ENCODE data around the gene PSKH1.
"Not testable (repeated sequence)": the region's sequence is repeated elsewhere in the genome, so short reads cannot be mapped to it uniquely, and the experiment has no call there.

The PSKH1 gene

DNA sequence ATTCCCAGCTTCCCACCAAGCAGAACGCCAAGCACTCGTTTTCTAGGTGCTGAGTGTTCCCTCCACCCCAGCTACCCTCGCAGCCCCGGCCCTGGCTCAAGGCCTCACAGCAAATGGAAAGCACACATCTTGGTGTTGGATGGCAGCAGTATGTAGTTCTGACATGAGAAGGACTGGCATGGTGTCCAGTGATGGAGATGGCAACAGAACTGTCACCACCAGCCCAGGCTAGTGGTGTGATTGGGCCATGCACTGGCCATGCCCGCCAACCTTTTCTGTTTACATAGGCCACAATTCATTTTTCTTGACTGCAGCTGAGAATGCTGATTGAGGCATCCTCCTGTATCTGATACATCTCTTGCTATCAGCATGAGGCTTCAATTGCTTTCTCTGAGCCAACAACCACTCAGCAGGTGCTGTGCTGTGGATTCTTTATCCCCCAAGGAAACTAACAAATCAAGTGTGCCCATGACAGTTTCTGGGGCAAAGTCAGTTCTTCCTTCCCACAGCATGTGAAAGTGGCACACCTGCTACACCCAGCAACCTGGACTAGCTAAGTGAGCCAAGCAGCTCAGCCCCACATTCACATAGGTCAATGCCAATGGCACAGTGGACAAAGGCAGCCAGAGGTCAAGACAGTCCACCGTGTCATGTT, 71.5 kb downstream of the PSKH1 start:
- no peak for DNase-seq

DNA sequence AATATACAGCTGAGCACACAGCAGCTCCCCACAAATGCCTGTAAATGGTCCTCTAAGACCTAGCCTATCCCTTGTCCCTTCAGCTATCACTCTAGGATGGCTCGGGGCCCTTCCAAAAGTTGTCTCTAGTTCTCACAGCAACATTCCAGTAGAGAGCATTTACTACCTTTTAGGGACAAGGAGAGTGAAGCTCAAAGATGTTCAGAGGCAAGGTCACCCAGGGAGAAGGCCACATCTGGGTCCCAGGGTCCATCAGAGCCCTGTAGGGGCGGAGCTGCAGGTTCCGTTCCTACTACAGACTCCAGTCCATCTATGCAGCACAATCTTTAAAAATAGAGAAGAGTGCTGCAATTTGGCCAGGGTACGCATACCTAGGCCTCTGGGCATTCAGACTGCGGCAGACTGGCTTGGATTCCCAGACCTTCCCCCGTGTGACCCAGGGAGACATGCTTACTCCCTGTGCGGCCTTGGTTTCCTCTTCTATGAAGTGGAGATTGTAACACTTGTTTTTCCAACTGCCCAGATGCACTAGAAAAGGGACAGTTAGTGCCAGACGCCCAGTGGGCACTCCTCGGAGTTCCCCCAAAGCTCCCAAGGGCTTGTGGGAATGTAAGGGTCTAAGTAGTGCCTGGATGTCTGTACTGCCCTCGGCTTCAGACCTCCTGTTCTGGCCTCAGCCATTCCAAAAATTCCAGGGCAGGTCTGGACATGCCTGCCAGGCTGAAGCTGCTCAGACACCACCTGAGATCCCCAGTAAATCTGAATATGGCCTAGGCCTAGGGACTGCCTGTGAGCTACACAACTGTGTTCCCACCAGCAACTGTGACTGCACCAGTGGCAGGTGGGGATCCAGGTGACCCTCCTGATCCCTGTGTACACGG, 72.9 kb downstream of the PSKH1 start:
- no peak for DNase-seq

DNA sequence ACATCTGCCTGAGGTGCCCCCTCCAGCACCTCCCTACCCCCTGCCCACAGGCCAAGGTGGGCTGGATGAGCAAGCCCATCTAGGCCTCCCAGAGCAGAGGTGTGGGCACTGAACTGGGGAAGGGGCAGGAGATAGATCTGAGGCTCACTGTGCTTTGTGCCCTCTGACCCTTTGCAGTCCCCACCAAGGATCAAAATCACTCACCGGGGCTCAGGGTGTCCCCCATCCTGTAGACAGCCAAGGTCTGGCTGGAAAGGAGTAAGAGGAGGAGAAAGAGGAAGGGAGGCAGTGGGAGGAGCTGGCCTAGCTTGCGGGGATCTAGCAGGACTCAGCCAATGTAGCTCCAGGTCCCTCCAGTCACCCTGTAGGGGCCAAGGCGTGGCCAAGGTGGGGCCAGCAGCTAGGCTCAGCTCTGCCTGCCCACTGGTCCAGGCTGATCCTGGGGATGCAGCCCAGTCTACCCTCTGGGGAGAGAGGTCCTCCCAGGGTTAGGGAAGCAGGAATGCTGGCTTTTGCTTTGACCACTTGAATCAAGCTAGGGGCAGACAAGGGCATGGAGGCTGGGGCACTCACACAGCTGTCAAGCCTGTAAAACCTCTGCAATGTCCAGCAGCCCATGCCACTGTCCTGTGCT, 73.6 kb downstream of the PSKH1 start:
- DNase-seq = peak; percentile 15

DNA sequence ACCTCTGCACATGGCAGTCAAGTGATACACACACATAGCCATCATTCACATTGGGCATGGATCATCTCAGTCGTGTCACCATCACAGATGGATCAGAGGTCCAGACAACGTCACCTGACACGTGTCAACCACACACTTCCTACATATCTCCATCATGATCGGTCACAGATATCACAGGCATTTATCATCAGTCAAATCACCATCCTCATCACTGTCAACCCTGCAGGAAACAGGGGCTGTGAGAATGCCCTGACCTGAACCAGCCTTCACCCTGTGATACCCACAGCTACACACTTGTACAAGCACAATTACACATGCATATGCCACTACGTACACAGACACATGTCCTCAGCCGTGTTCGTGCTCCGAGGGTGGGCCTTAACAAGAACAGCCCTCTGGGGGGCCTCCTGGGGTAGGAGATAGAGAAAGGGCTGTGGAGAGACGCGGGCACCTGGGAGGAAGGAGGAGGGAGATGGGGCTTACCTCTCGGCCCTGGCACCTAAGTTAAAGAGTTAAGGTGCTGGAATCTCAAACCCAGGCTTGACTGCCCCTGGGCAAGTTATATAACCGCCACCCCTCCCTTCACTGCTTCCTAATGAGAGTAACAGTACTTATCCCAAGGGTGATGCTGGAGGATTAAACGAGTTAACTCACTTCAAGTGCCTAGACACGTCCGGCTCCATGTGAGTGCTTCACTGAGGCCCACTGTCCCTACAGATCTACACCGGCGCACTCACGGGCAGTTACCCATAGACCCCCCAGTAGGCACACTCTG, 74.3 kb downstream of the PSKH1 start:
- peak; percentile 51 for DNase-seq

DNA sequence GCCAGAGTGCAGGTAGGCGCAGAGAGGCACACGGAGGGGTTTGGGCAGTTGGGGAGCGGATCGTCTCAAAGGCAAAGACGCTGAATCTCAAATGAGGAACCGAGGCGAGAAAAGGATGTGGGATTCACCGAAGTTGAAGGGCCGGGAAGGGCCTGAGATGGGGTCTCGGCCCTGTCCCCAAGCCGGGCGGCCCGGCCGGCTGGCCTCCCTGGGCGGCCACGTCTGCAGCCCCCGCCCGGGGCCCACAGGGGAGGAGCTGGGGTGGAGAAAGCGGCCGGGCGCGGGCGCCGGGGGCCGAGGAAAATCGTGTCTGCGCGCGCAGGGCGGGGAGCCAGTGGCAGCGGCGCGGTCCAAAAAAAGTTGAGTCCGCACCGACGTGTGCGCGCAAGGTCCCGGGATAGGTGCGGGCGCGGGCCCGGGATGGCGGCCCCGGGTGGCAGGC, 74.9 kb downstream of the PSKH1 start:
- DNase-seq = peak; percentile 42

DNA sequence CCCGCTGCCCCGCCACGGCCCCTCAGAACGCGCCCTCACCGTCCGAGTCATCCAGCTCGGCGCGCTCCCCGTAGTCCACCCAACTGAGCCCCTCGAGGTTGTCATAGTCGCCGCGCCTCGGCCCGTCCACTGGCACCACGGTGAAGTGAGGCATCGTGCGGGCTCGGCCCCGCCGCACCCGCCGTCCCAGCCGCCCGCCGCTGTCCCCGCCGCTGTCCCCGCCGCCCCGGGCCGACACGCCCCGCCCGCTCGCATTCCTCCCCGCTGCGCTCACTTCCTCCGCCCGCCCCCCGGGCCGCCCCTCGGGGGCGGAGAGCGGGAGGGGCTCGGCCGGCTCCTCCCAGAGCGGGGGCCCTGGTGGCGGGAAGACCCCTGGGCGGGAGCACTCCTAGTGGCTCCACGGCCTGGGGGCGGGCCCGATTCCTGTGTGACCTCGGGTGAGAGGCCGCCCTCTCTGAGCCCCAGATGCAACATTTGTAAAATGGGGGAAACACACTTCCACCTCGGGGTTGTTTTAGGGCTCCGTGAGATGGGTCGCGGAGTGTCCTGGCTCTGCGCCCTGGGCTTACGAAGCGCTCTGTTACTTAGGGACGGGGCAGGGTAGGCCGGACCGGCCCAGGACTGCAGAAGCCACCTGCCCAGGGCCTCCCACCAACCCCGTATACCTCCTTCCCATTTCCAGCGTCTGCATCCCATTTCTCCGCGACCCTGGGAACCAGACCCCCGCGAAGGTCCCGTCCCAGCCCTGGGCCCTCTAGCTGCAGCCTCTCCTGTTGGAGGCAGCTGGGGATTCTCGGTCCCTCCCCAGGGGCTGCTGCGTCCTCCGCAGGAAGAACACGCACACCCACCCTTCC, 75.6 kb downstream of the PSKH1 start, which contains the start of gene SLC12A4:
SLC12A4 (minus strand) TSS at position 238 of the 854 bp plus-strand sequence; CDS start at position 154, 84 bp downstream.
- peak; percentile 90 for DNase-seq

DNA sequence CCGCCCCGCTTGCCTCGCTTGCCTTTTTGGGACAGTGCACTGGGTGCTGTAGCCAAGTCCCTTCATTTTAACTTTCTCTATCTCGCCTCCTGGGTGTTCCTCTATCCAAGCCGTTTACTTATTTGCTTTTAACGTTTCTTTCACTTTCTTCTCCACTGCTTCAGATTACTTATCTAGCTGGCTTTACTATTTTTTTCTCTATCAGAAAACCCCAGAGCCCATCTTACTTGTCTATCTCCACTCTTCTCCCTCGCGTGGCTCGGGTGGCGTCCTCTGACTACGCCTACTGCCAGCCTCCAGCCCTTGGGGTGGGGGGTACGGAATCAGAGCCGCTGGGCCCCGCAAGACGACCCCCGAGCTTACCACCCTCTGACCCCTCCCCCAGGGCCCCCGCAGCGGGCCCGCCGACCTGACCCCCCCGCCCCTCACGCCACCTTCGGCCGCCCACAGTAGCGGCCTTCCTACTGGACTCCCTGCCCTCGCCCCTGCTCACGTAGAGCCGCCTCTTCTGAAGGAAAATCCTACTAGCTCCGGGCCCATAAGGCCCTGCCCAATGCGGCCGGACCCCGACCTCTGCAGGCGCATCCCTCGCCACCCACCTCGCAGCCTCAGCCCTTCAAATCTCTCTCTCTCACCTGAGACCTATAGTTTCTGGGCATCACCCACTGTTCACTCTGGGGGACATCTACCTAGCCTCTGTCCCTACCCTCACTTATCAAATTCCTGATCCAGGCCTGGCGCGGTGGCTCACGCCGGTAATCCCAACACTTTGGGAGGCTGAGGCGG, 76.4 kb downstream of the PSKH1 start:
- no peak for DNase-seq

DNA sequence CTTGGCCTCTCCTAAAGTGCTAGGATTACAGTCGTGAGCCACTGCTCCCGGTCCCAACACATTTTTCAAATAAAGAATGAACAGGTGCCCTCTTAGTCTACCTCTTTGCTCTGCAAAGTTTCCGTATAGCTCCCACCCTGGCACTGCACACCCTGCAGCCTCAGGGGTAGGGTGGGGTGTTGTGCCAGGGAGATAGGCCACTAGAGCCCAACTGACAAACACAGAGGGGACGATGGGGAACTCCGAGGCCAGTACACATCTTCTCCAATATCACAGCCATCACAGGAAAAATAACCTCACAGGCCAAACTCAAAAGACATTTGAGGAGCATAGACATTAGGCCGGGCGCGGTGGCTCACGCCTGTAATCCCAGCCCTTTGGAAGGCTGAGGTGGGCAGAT, 78.1 kb downstream of the PSKH1 start:
- DNase-seq = no peak

DNA sequence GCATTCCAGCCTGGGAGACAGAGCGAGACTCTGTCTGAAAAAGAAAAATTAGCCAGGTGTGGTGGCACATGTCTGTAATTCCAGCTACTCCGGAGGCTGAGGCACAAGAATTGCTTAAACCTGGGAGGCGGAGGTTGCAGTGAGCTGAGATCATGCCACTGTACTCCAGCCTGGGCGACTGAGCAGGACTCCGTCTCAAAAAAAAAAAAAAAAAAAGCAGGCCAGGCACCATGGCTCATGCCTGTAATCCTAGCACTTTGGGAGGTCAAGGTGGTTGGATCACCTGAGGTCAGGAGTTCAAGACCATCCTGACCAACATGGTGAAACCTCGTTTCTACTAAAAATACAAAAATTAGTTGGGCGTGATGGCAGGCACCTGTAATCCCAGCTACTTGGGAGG, 79.2 kb downstream of the PSKH1 start:
- DNase-seq = not testable (repeated sequence)

DNA sequence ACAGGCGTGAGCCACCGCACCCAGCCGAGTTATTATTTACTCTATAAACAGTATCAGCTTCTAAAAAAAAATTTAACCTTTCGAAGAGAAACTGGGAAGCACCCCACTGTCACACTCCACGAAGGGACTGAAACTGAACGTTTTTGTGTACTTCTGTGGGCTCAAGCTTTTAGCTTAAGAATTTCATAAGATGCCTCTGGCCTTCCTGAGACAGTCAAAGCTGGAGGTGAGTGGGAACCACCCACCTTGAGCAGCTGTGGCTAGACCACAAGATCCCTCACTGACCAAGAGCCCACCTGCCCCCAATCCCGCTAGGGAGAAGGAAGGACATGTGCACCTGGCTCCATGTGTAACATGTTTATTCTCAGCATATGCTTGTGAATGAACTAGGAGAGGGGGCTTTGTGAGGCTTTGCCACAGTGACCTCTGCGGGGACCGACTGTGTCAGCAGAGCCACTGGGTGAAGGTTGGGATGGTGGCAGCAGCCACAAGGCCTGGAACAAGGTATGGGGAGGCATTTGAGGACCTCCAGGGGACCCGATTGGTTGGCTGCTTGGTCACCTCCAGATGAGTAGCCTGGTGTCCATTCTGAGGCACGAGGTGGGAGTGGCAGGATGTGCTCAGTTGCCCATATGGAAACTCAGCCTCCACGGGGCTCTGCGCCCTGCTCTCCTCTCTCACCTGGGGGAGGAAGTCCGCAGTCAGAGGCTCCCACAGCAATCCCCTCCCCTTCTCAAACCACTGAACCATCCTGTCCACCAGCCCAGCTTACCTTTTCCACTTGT, 82.5 kb downstream of the PSKH1 start:
- no peak for DNase-seq

DNA sequence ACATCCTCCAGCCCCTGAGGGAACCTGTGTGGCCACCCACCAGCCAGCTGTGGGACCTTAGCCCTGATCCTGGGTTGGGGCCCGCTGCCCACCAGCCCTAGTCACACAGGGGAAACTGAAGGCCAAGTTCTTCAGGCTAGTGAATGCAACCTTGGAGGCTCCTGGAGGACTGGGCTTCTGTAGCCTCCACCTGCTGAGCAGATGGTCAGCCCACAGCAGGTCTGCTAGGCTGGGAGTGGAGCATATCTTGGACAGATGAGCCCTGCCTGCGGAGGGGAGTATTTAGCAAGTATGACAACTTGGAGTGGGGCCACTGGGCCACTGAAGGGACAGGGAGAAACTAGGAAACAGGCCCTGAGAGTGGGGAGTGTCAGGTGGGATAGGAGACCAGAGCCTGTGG, 83.2 kb downstream of the PSKH1 start:
- no peak for DNase-seq

DNA sequence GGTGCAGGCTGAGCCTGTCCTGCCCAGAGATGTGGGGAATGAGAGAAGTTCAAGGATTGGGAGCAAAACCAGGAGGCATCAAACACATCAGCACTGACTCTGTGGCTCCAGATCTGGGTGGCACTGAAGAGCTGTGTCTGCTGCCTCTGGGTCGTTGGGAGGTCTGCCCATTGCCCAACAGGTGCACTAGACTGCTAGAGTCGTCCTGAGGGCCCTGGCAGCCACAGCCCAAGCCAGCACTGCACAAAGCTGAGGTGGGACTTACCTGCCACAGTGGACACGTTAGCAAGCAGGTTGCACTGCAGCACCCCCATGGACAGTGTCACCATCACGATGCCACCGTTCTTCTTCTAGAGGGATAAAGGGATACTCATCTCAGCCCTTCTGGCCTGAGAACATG, 84.0 kb downstream of the PSKH1 start:
- no peak for DNase-seq

DNA sequence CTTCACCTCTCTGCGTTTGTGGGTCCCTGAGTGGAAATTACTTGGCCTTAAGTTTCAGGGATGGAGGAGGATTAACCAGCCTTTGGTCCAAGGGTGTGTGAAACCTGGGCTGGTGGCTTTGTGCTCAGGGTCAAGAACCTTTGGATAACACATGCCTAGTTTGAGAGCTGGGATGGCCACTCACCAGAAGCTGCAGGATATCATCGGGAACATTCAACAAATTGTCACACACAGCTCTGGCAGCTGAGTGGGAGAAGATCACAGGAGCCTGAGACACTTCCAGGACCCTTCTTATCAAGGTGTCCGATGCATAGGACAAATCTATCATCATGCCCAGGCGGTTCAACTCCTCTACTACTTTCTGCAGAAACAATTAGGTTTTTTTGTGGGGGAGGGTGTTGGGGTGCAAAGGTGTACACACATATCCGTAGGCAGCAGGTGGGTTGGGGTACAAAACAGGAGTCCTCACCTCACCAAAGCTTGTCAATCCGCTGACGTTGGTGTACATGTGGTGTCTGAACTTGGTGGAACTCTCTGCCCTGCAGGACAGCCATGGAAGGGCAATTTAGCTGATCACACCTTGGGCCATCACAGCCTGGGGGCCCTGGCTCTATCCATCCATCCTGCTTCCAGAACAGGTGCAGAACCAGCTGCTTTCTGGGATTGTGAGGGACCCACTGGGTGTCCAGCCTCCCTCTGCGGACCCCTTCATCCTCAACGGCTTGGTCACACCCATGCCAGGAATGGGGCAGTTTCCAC, 84.6 kb downstream of the PSKH1 start:
- no peak for DNase-seq

Measured in fibroblast of skin of right biceps (primary cell).